AG04449 (cell line): ENCODE results near the gene PTPRJ.

Experiments used
- CTCF ChIA-PET: fragments of 350-600 bp; formaldehyde crosslinking; extraction: SDS; loops from one replicate; lab custom pipeline; 2021; ENCODE audit warnings: antibody characterized with exemption; lab: Yijun Ruan, JAX
- POLR2A ChIA-PET: fragments of 400-600, 350-600 bp; formaldehyde crosslinking; extraction: SDS; loops from one replicate; lab custom pipeline; 2020; ENCODE audit warnings: antibody characterized with exemption, inconsistent platforms; lab: Yijun Ruan, JAX
- DNase-seq: peaks from one replicate; pipeline ENCODE4 v3.0.0-alpha.2; 2010; ENCODE audit warnings: low read depth, low spot score
- H3K4me3 ChIP-seq: 2 replicates; pipeline ENCODE4 v1.5.1; 2011; ENCODE audit warnings: low read depth, mild to moderate bottlenecking, control low read depth, low read length
- TF ChIP-seq, protein P1 (sequence below): IDR thresholded peaks from one replicate; pipeline ENCODE4 v1.5.1; 2011; ENCODE audit warnings: mild to moderate bottlenecking, moderate library complexity, low read length, control low read depth, inconsistent platforms; ENCODE audit not compliant: insufficient read depth; ENCODE audit errors: missing control alignments

PTPRJ gene

DNA sequence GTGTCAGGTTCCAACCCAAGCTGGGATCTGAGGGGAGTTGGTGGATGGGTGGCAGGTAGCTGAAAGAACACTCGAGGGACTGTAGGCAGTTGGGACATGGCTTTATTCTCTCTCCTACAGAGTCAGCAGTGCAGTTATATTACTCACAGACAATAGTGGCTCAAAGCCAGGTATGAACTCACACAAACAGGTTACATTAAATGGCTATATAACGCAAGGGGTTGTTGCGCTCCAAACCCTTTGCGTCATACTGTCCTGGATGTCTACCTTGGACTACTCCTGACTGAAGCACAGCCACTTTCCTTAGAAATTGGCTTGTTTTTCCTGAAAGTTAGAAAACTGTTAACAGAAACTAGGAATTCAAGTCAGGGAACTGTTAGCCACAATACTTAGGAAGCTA is 169.9 kb downstream of the PTPRJ start:
- TF ChIP-seq, protein P1, sequence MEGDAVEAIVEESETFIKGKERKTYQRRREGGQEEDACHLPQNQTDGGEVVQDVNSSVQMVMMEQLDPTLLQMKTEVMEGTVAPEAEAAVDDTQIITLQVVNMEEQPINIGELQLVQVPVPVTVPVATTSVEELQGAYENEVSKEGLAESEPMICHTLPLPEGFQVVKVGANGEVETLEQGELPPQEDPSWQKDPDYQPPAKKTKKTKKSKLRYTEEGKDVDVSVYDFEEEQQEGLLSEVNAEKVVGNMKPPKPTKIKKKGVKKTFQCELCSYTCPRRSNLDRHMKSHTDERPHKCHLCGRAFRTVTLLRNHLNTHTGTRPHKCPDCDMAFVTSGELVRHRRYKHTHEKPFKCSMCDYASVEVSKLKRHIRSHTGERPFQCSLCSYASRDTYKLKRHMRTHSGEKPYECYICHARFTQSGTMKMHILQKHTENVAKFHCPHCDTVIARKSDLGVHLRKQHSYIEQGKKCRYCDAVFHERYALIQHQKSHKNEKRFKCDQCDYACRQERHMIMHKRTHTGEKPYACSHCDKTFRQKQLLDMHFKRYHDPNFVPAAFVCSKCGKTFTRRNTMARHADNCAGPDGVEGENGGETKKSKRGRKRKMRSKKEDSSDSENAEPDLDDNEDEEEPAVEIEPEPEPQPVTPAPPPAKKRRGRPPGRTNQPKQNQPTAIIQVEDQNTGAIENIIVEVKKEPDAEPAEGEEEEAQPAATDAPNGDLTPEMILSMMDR: no peak
- POLR2A ChIA-PET: no interaction called here

DNA sequence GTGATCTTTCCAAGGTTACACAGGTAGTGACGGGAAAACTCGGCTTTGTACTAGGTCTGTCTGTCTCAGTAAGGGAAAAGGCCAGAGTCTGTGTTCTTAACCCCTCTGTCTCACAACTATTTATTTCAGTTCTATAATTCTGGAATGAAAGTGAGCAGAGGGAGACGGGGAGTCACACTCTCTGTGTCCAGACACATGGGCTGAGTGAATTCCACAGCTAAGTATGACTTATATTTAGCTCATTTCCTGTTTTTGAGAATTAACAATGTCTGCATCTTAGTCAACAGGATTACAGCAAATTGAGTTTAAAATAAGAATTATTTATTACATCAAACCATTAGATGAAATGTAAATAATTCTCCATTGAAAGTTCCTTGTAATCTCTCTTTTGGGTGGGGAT is 173.8 kb downstream of the PTPRJ start:
- DNase-seq: no peak
- ChIA-PET POLR2A (no interaction called here), CTCF (interaction anchor here (1.0 to 1.2 kb wide), 3 partner anchors 9 to 219 kb away, joined by 3 read pairs; no protein-coding TSS in a partner anchor)
- no peak overlapping the region for H3K4me3 ChIP-seq
- TF ChIP-seq, protein P1: no peak

More for the DNA sequence above, 169.9 kb downstream of the PTPRJ start:
- no peak overlapping the region for H3K4me3 ChIP-seq
- DNase-seq: no peak
- CTCF ChIA-PET: no interaction called here

DNA sequence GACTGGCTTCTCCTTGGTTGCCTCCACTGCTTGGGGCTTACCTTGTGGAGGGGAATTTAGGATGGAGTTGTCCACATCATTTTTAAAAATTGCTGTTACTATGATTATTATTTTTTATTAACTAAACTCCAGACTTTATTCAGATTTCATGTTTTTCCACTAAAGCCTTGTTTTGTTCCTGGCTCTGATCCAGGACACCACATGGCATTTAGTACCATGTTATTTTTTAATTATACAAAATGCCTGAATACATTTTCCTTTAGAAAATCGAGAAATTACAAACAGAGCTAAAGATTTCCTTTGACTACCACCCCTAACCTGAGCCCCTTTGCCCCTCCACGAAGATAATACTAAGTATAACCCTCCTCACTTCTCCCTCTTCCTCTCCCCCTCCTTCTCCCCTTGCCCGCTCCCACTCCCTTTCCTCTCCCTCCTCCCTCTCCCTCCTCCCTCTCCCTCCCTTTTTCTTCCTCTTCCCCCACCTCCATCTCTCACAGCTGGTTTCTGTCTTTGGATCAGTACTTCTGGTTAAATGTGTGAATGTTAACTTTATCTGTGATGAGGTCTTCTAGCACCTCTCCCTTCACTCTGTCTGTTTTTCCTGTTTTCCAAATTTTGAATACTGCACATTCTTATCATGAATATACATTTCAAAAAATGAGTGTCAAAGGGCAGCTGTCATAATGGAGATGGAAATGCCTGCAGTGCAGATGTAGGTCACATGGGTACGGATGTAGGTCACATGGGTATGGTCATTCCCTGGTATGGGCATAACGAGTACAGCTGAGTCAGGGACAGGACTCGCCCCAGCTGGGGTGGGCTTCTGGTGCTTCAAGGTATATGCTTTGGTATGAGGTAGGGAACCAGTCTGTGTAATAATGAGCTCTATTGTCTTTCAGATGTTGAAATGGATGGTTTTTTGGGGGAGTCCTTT is 181.9 kb downstream of the PTPRJ start:
- CTCF ChIA-PET: interaction anchor here (1.2 to 3.0 kb wide), 3 partner anchors 10 to 230 kb away, joined by 3 to 21 read pairs (median 18); no protein-coding TSS in a partner anchor

GRCh38 chr11:48162885-48163268 is 182.5 kb downstream of the PTPRJ start:
- no peak overlapping the region for H3K4me3 ChIP-seq
- POLR2A ChIA-PET: interaction anchor here (0.7 kb wide), 1 partner anchor 268 kb away, joined by 4 read pairs; no protein-coding TSS in a partner anchor
- CTCF ChIA-PET: interaction anchor here (1.0 to 2.3 kb wide), 3 partner anchors 9 to 231 kb away, joined by 3 to 18 read pairs (median 3); no protein-coding TSS in a partner anchor
- no peak for DNase-seq
- TF ChIP-seq, protein P1: no peak

More for the DNA sequence above, 181.9 kb downstream of the PTPRJ start:
- no peak for DNase-seq
- POLR2A ChIA-PET: interaction anchor here (0.7 kb wide), 1 partner anchor 267 kb away, joined by 4 read pairs; no protein-coding TSS in a partner anchor
- no peak overlapping the region for H3K4me3 ChIP-seq
- TF ChIP-seq, protein P1: no peak

- POLR2A ChIA-PET: no interaction called here
These were observed 183.2 kb downstream of the PTPRJ start for GRCh38 chr11:48163360-48164100.

More at GRCh38 chr11:48163360-48164100, 183.2 kb downstream of the PTPRJ start:
- CTCF ChIA-PET: interaction anchor here (1.0 to 2.3 kb wide), 3 partner anchors 9 to 231 kb away, joined by 3 to 18 read pairs (median 3); no protein-coding TSS in a partner anchor
- no peak overlapping the region for H3K4me3 ChIP-seq
- TF ChIP-seq, protein P1: no peak
- no peak for DNase-seq
